Mucosa of descending colon (tissue), 3 donors: ENCODE measurements around the gene FOXP1. TPM values are rescaled to one million over a fixed set of nuclear protein-coding genes. Genes with fewer than 3 reads are reported as not detected.

Source experiments
- ATAC-seq: fragments of 200-7000 bp; cut with Tn5 transposase; one replicate; pipeline ENCODE4 v1.9.1; 2020; ENCODE audit warnings: mild to moderate bottlenecking, moderate library complexity
- DNase-seq, 3 donors: peaks; one replicate each; pipeline ENCODE4 v3.0.0-alpha.2; 2020
- H3K36me3 ChIP-seq: fragments of 200-600 bp; one replicate; pipeline ENCODE4 v1.8.0; 2021; ENCODE audit warnings: low read depth, mild to moderate bottlenecking
- H3K4me1 ChIP-seq: fragments of 200-600 bp; one replicate; pipeline ENCODE4 v1.8.0; 2021; ENCODE audit warnings: low read depth, mild to moderate bottlenecking
- H3K4me3 ChIP-seq: fragments of 200-600 bp; one replicate; pipeline ENCODE4 v1.8.0; 2021; ENCODE audit warnings: mild to moderate bottlenecking
- H3K9me3 ChIP-seq: fragments of 200-600 bp; one replicate; pipeline ENCODE4 v1.8.0; 2021; ENCODE audit warnings: mild to moderate bottlenecking
- intact Hi-C, 2 donors: fragments of 100-400 bp; cut with DNase I in 1 of 2; cut with micrococcal nuclease in 1 of 2; formaldehyde crosslinking; loops; one replicate each; pipeline versions ENCODE4 v1.11.0 to v1.11.1; 2022; cut with DNase I, micrococcal nuclease
- total RNA-seq, 3 donors: library from RNA; stranded (reverse); fragmentation: NEBNext Ultra II Directional in 2 of 3; extraction: Animal tissue kit (Norgen Biotek cat#: 25700) in 2 of 3; gene quantifications; one replicate each; pipeline versions ENCODE4 v1.2.1 to v1.2.4, GENCODE V29; 2021 to 2023
- TF ChIP-seq, protein P1 (sequence below): fragments of 200-600 bp; IDR thresholded peaks from one replicate; pipeline ENCODE4 v1.8.0; 2022; ENCODE audit warnings: antibody characterized with exemption, mild to moderate bottlenecking
- donor health status: DM: no; HTN: no; CAD: no; lungs with moderate emphysema.
- donor health status: DM: no; HTN: no; CAD: no.
- donor health status: DM: no; HTN: yes; CAD: no.

The FOXP1 gene
- total RNA-seq, 3 donors from 2014 or later, result 133 to 217 (median 214) TPM

DNA sequence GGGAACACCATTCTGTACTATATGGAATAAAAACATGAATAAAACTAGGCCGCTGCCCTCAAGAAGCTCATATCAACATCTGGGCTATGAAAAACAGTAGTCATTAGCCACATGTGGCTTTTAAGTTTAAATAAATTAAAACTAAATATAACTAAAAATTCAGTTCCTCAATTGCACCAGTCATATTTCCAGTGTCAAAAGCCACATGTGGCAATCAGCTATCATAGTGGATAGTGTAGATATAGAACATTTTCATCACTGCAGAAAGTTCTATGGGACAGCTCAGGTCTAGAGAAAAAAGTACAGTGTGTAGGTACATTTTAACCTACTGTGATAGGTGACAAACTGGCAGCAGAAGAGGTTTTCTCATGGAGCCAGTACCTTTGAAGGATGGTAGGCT, 261.4 kb downstream of the FOXP1 start:
- Histone ChIP-seq H3K4me1 (peaks cover 9% of the 10 kb centered on the region), H3K36me3 (no peaks in the 10 kb centered on the region), H3K4me3 (no peak overlapping the region), H3K9me3 (no peaks in the 10 kb centered on the region)
- DNase-seq, result no peak
- ATAC-seq, result no peak
- TF ChIP-seq, protein P1, sequence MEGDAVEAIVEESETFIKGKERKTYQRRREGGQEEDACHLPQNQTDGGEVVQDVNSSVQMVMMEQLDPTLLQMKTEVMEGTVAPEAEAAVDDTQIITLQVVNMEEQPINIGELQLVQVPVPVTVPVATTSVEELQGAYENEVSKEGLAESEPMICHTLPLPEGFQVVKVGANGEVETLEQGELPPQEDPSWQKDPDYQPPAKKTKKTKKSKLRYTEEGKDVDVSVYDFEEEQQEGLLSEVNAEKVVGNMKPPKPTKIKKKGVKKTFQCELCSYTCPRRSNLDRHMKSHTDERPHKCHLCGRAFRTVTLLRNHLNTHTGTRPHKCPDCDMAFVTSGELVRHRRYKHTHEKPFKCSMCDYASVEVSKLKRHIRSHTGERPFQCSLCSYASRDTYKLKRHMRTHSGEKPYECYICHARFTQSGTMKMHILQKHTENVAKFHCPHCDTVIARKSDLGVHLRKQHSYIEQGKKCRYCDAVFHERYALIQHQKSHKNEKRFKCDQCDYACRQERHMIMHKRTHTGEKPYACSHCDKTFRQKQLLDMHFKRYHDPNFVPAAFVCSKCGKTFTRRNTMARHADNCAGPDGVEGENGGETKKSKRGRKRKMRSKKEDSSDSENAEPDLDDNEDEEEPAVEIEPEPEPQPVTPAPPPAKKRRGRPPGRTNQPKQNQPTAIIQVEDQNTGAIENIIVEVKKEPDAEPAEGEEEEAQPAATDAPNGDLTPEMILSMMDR, result no peak
- intact Hi-C loops, result no loop called here

DNA sequence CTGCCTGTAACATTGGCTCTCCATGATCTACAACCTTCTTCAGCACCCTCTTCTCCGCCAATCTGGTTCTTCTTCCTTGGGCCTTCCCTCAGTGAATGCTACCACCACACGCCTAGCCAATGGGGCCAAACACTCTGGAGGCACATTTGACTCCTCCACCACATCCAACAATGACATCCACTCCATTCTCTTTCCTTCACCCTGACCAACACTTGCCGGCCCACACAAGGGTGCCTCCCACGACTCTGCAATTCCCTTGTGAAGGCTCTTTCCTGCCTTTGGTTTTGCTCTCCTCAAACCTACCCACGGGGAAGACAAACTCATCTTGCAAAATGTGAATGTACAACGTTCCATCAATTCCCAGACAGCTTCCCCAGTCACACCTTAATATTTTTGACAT, 263.8 kb downstream of the FOXP1 start:
- Histone ChIP-seq H3K9me3 (no peaks in the 10 kb centered on the region), H3K4me1 (no peaks in the 10 kb centered on the region), H3K4me3 (no peak overlapping the region), H3K36me3 (no peaks in the 10 kb centered on the region)
- ATAC-seq (no peak), DNase-seq (no peak)
- TF ChIP-seq, protein P1, result no peak
- intact Hi-C loops, result loop anchor here in 1 of 2 donors (10.0 kb wide), 1 partner anchor 265 kb away; the partner anchor contains the start of gene FOXP1

DNA sequence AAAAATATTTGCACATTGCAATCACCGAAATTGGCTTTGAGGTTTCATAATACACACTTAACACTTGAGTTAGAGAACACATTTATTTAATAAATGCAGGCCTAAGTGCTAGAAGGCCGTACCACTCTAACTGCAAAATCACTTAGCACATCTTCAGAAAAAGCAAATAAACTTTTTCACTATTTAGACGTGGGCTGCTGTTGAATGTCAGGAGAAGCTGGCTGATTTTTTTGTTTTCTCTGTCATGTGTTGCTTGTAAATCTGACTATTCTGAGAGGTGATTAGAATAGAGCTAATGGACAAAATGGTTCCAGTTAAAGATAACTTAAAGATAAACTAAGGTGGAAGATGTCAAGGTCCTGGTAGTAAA, 265.1 kb downstream of the FOXP1 start:
- DNase-seq (no peak), ATAC-seq (no peak)

DNA sequence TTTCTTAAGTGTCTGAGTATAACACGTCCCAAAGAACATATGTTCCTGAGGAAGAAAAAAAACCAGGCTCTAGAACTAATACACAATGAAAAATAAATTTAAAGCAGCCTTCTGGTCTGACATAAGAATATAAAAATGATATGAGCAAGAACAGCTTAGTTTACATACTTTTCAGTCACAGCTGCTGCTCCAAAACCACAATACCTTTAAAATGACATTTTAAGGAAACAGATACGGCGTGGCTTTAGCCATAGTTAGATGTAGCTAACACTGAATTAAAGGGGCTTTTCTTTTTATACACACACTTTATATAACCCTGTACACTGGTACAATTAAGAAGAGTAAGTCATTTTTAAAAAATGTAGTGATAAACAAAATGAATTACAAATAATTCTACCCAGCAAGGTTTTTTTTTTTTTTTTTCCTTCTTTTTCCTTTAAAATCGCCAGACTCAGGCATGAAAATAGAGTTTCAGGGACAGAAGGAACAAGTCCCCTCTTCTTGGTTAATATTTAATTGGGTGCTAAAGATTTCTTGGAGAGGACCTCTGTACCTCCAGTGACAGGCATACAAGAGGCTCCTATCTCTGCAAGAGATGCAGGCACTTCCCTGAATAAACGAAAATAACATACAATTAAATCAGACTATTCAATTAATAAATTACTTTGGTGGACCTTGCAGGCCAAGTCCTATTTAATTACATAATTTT, 265.6 kb downstream of the FOXP1 start:
- intact Hi-C loops, result loop anchor here in 1 of 2 donors (10.0 kb wide), 1 partner anchor 267 kb away; the partner anchor contains the start of gene FOXP1
- no peaks in the 10 kb centered on the region for H3K9me3 ChIP-seq
- H3K4me3 ChIP-seq, result no peak overlapping the region
- no peaks in the 10 kb centered on the region for H3K4me1 ChIP-seq
- no peak for ATAC-seq
- no peak for DNase-seq
- H3K36me3 ChIP-seq, result no peaks in the 10 kb centered on the region
- TF ChIP-seq, protein P1, result no peak

More for the DNA sequence above, 265.1 kb downstream of the FOXP1 start:
- intact Hi-C loops, result loop anchor here in 1 of 2 donors (10.0 kb wide), 1 partner anchor 266 kb away; the partner anchor contains the start of gene FOXP1
- Histone ChIP-seq H3K4me1 (no peaks in the 10 kb centered on the region), H3K4me3 (no peak overlapping the region), H3K36me3 (no peaks in the 10 kb centered on the region), H3K9me3 (no peaks in the 10 kb centered on the region)
- TF ChIP-seq, protein P1, result no peak

GRCh38 chr3:71317140-71317539, 266.4 kb downstream of the FOXP1 start:
- intact Hi-C loops, result loop anchor here in 1 of 2 donors (10.0 kb wide), 1 partner anchor 268 kb away; the partner anchor contains the start of gene FOXP1
- ATAC-seq (no peak), DNase-seq (no peak)
- TF ChIP-seq, protein P1, result no peak
- no peaks in the 10 kb centered on the region for H3K36me3 ChIP-seq
- H3K4me3 ChIP-seq, result no peak overlapping the region
- H3K4me1 ChIP-seq, result no peaks in the 10 kb centered on the region
- H3K9me3 ChIP-seq, result no peaks in the 10 kb centered on the region
